ENCODE data around the gene AKAP1.

The AKAP1 gene

DNA sequence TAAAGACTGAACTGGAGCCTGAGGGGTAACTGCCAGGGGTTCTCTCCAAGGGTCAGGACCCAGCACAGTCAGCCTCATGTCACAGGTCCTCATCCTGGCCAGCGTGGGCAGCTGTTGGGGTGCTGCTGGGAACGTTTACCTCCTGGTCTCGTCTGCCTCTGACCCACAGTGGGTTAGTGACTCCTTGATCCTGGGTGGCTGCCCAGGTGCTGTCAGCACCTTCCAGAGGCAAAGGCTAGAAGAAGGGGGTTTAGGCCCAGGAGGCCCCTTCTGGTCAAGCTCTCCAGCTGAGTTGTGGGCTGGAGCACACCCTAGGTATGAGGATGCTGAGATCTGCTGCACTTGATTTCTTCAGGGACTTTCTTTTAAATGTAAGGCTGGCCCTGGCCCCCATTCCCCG lies 30.3 kb downstream of the AKAP1 start:
- no peak for DNase-seq (ENCODE audit: low read depth, low spot score)
- no peak overlapping the region for H3K4me3 ChIP-seq (ENCODE audit: low read length)

DNA sequence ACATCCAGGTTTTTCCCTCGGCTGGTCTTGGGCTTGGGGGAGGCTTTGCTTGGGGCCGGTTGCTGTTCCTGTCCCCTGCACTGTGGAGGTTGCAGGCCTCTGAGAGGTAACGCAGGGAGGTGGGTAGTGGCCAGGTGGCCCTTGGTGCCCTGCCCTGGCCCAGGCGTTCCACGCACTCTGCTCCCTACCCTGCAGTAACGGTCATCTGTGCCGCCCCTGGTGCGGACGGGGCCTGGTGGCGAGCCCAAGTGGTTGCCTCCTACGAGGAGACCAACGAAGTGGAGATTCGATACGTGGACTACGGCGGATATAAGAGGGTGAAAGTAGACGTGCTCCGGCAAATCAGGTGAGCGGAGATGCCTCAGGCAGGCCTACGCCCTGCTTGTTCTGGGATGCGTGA lies 30.9 kb downstream of the AKAP1 start:
- no peak overlapping the region for H3K4me3 ChIP-seq (ENCODE audit: low read length)
- no peak for DNase-seq (ENCODE audit: low read depth, low spot score)

DNA sequence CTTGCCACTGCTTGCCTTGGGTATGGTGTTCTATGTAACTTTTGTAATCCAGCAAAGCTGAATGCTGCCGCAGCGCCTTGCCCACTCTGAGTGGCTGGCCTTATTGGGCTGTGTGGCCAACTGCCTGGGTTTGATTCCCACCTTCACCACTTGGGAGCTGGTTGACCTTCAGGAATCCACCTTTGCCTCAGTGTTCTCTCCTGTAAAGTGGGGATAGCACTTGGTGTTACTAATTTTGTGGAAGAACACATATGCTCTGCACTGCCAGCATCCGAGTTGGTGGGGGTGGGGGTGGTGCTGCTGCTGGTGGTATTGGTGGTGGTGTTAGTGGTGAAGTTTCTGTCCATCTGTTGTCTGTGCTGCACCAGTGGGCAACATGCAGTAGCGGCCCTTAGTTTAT lies 32.8 kb downstream of the AKAP1 start:
- H3K4me3 ChIP-seq (ENCODE audit: low read length), result no peak overlapping the region
- DNase-seq (ENCODE audit: low read depth, low spot score), result no peak

DNA sequence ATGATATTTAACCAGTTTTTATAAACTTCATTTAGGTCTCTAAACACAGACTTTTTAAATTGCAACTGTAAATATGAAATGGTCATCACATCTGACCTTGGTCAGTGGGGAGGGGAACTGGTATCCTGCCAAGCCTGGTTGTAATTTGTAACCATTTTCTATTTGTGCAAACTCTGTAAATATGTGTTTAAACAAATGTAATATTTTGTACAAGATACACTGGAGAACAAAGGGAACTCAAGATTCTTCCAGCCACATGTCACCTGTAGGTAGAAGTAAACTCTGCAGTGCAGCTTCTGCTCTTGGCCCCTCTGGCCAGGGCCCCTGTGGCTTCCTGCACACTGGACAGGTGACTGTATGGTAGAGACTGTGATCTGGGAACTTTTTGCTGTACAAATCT lies 35.8 kb downstream of the AKAP1 start:
- DNase-seq (ENCODE audit: low read depth, low spot score), result no peak
- no peak overlapping the region for H3K4me3 ChIP-seq (ENCODE audit: low read length)

DNA sequence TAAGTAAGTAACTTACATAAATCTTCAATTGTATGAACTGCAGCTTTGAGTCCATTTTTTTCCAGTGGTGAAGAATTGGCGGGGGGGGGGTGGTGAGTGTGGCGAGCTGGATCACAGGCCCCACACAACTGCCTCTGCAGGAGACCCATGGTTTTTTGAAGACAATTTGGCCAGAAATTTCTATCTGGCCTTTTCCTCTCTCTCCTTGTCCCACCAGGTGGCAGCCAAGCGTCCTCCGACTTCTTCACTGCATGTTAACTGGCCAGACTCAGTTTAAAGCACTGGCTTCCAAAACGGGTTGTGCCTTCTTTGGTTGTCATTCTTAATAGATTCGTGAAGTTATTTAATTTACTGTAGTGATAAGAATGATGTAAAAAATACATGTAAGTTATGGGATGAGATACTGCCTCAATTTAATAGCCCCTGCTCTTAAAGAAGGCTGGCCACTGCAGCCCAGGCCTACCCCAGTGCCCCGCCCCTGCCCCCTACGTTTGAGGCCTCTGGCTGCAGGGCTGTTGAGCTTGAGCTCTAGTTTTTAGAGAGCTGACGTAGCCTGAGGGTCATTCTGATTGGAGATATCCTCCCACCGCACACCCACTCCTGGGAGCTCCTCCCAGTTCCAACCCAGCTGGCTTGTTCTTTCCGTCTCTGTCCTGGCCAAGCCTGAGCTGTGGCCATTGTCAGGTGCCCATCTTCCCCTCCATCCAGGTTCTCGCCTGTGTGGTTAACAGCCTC lies 36.4 kb downstream of the AKAP1 start:
- H3K4me3 ChIP-seq (ENCODE audit: low read length), result no peak overlapping the region
- no peak for DNase-seq (ENCODE audit: low read depth, low spot score)

DNA sequence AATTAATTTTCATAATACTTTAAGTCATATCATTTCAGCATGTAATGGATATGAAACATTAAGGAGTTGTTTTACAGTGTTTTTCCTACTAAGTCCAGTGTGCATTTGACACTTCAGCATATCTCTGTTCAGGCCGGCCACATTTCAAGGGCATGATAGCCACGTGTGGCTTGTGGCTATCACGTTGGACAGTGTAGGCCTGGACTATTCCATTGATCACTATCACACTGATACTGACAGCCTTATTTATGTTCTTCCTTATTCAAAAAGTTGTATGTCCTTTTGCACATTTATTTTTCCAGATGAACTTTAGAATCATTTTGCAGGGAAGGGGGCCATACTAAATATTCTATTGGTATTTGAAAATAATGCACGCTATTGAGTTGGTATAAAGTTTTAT lies 39.0 kb downstream of the AKAP1 start:
- DNase-seq (ENCODE audit: low read depth, low spot score), result no peak
- no peak overlapping the region for H3K4me3 ChIP-seq (ENCODE audit: low read length)

DNA sequence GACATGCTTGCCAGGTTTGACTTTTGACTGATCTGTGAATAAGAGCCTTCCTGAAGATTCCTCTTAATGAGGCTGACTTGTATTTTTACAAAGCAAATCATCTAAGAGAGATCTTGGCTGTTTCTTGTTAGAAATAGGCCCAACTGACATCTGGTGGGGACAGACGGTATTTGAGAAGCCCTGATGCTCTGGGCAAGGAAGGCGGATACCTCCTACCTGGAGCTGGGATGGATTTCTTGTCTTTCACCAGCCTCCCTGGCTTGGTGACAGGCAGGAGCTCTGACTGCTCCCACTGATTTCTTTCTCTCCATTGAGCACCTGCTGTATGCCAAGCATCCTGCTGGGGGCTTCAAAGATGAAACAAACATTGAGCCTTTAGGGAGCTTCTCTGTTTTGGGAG lies 40.4 kb downstream of the AKAP1 start:
- DNase-seq (ENCODE audit: low read depth, low spot score), result no peak
- no peak overlapping the region for H3K4me3 ChIP-seq (ENCODE audit: low read length)

DNA sequence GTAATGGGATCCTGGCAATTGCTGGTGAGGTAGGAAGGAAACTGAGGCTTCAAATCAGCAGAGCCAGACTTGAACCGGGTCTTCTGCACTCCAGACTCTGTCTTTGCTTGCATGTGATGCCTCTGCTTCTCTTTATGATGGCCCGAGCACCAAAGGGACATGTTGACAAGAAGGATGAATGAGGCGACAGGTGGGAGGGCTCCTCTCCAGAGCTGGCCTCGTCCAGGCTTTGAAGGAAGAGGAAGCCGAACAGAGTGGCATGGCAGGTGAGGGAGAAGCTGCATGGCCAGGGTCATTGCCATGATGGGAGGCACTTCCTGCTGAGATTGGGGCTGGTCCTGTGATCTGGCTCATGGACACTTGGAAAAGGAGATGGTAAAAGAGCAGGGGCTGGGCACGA lies 40.8 kb downstream of the AKAP1 start:
- no peak overlapping the region for H3K4me3 ChIP-seq (ENCODE audit: low read length)
- no peak for DNase-seq (ENCODE audit: low read depth, low spot score)

DNA sequence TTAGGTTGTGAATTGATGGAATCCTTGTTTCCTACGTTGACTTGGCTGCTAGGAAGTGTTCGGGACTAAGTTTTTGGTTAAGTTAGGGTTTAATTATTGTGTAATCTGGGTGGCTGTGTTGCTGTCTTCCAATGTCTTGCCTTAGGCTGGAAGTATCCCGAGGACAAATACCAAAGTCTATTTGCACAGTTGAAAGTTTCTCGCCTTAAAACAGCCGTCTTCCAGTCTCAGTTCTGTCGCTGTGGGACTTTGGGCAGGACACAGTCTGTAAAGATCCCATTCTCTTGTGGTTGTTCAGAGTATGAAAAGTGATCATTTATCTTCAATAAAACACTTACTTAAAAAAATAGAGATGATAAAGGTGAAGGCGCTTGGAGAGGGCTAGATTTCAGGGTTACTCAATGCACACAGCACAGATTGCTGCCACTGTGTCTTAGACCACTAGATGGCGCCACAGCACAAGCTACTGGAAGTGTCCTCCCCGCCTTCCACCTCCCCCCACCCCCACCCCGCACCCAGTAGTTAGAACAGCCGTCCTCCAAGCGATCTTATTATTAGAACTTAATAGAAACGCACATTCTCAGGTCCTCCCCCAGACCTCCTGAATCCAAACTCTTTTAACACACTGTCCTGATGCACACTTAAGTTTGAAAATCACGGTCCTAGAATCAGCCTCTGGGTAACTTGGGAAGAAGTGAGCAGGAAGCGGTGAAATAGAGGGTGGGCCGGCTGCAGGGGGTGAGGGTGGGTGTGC lies 45.8 kb downstream of the AKAP1 start:
- peak overlapping the region; percentile 25 for H3K4me3 ChIP-seq (ENCODE audit: low read length)
- peak; percentile 70 for DNase-seq (ENCODE audit: low read depth, low spot score)

DNA sequence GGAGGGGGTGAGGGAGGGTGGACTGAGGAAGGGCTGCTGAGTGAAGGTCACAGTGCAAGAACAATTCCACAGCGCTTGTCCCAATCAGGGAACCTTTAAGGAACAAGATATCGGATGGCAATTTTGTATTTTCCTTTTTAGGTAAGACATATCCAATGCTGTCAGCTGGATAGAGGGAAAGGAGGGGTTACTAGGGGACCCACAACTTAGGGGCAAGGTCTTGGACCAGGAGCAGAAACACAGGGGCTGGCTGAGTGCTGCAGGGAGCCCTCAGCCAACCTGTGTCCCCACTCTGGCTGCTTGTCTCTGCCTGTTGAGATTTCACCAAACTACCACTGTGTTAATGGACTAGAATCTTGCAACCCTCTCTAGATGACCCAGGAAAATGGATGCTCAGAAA lies 47.6 kb downstream of the AKAP1 start:
- no peak for DNase-seq (ENCODE audit: low read depth, low spot score)
- no peak overlapping the region for H3K4me3 ChIP-seq (ENCODE audit: low read length)

DNA sequence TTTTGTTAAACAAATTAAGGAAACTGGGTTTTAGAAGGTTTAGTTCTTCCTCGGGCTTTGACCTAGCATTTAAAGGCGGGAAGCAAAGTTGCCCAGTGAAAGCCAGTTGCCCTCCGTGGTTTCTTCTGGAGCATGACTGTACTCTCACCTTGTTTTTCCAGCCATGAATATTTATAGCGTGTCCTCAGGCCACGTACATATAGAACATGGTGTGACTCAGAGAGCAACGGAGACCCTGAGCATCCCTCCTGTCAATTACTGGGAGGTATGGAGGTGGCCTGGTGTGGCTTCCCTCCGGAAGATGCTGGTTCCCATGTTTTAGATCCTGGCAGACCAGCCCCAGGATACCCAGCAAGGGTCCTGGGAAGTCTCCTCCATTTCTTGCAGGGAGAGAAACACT lies 48.4 kb downstream of the AKAP1 start:
- no peak overlapping the region for H3K4me3 ChIP-seq (ENCODE audit: low read length)
- no peak for DNase-seq (ENCODE audit: low read depth, low spot score)

DNA sequence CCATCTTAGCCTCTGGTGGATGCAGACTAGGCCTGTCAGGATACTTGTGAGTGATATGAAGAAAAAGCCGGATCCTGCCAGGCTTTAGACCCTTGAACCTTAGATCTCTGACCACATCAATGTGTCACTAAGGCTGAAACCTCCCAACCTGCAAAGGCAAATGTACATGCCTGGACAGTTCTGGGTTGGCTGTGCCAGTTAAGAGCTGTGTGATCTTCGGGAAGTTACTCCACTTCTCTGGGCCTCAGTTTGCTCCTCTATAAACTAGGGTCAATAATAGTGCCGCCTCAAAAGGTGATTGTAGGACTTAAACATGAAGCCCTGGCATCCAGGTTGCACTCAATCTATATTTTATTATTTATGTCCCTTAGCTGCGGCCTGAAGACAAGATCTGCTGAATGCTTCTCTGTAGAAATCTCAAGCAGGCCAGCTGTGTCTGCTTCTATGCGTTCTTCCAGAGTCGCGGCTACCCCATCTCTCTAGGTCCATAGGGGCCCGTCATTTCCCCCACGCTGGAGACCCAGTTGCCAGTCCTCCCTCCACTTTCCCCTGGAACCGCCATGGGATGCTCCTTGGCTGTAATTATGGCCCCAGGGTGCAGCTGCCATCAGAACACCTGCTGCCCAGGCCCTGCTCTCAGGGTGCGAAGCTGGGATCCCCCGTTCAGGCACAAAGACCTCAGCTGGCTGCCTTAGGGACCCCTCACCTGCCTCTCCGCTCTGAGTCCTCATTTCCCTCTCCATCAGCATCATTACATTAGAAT lies 50.2 kb downstream of the AKAP1 start:
- no peak overlapping the region for H3K4me3 ChIP-seq (ENCODE audit: low read length)
- DNase-seq (ENCODE audit: low read depth, low spot score), result no peak

DNA sequence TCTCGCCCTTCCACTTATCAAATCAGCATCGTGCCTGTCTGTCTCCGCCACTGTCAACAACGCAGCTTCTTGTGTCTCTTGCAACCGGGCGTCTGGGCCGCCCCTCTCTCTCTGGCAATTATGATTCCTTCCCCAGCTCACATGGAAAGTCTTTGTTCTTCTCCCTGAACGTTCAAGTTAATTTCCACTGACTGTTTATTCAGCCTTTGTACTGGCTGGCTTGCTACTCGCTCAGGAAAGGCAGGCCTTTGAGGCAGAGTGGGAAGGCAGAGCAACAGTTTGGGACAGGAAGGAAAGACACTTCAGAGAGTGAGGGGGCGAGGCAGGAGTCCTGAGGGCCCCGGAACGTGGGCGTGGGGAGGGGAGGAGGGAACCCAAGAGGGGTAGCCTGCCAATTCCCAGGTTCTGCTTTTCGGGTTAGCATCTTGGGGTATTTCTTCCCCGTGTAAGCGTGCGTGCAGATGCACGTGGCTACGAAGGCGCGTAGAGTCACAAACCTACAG lies 50.8 kb downstream of the AKAP1 start:
- no peak overlapping the region for H3K4me3 ChIP-seq (ENCODE audit: low read length)
- no peak for DNase-seq (ENCODE audit: low read depth, low spot score)

DNA sequence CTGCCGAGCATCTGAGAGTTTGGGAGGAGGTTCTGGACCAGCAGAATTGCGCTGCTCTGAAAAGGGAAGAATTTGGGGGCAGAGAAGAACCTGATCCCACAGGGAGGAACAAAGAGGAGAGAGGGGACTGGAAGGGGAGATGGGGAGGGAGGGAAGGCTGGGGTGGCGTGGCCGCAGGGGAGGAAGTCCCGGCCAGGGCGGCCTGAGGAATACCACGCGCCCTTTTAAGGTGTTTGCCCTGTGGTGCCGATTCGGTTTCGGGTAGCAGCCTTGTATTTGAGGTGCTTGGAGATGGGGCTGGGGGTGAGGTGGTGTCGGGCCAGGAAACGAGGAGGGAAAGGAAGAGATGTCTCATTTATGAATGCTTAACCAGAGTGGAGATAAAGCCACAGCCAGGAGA lies 51.3 kb downstream of the AKAP1 start:
- no peak for DNase-seq (ENCODE audit: low read depth, low spot score)
- no peak overlapping the region for H3K4me3 ChIP-seq (ENCODE audit: low read length)

DNA sequence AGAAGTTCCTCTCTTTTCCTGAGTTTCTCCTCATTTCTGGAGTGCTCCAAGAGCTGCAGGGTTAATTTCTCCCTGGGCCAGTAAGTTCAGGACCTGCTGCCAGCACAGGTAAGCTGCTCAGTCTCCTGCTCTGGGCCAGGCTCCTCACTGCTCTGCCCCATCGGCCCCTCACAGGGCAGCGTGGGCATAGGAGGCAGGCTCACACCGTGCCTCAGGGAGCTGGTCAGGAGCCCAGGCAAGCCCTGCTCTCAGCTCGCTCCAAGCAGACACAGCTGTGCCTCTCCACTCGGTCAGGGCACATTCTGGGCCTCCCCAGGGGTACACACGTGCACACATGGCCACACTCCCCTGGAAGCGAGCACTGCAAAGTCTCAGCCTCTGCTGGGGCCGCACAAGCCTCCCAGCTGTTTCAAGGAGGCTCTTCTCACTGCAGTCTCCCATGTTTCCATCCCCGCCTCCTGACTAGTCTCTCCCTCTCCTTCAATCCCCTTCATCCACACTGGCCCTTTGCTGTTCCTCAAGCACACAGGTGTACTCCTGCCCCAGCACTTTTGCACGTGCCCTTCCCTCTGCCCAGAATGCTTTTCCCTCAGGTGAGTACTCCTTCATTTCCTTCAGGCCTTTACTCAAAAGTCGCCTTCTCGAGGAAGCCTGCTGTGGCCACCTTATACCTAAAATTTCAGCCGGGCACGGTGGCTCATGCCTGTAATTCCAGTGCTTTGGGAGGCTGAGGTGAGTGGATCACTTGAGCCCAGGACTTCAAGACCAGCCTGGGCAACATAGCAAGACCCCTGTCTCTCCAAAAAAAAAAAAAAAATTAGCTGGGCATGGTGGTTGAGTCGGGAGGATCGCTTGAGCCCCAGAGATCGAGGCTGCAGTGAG lies 53.2 kb downstream of the AKAP1 start:
- no peak for DNase-seq (ENCODE audit: low read depth, low spot score)
- H3K4me3 ChIP-seq (ENCODE audit: low read length), result no peak overlapping the region

DNA sequence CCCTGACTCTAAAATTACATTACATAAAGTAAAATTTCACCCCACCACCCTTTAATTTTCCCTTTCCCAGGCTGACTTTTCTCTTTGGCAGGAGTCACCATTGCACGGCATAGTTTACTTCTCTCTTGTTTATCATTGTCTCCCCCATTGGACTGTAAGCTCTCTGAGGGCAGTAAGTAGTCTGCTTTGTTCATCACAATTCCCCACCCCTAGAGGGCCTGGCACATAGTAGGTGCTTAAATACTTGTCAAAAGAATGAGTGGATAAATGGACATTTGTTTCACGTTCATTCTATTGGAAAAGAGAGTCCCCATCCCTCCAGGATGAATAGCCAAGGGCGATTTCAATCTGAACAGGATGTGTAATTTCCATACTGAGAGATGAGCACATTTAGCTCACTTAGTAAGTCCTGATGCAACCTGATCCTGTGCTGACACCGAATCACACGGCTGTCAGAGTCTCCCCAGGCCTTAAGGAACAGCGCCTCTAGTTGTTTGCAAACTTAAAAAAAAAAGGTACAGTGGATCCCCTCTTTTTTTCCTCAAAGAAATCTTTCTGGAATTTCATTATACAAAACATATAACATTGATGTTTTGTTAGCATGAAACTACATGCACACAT lies 54.0 kb downstream of the AKAP1 start:
- no peak overlapping the region for H3K4me3 ChIP-seq (ENCODE audit: low read length)
- DNase-seq (ENCODE audit: low read depth, low spot score), result no peak

DNA sequence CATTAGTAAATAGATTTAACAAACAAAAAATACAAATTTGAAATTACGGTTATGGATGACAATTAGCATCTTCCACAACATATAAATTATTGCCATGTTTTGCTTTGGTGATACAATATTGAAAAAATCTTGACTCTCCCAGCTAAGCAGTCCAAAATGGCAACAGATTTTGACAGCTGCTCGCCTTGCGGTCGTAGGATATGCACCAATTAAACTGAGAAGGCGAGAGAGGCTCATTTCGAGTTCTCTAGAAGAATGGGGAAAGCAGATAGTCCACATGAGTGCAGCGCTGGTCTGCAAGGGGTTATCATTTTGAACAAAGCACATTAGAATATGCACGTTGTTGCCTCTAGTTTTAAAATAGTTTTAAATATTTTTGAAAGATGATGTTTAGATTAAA lies 55.3 kb downstream of the AKAP1 start:
- no peak overlapping the region for H3K4me3 ChIP-seq (ENCODE audit: low read length)
- no peak for DNase-seq (ENCODE audit: low read depth, low spot score)

DNA sequence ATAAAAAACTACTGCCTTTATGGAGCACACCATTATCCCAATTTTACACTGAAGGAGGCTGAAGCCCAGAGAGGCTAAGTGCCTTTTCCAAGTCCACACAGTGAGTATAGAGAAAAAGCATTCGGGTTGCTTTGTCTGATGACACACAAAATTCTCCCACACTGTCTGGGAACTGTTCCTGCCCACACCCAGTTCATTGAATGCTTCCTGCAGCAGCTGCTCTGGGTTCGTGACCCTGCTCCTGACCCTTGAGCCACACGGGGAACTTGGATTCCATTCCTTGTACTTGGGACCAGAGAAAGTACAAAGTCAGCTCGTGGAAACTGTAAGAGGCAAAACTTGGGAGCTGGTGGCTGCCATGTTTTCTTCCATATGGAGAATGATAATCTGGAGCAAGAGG lies 57.9 kb downstream of the AKAP1 start:
- H3K4me3 ChIP-seq (ENCODE audit: low read length), result no peak overlapping the region
- DNase-seq (ENCODE audit: low read depth, low spot score), result no peak

DNA sequence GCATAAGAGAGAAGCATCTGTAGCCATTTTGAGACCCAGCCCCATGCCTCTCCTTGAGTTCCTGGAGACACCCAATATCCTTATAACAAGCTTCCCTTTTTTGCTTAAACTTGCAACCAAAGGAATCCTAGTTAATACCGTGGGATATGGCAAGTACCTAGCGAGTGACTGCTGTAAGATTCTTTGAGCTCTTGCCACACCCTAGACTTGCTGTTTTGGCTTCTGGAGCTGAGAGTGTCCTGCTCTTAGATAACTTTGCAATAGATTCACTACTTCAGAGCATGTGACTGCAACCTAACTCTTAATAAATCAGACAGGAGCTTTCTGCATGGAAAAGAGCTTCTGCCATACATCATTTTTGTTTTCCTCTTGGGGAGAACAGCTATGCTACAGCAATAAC lies 58.3 kb downstream of the AKAP1 start:
- DNase-seq (ENCODE audit: low read depth, low spot score), result no peak
- no peak overlapping the region for H3K4me3 ChIP-seq (ENCODE audit: low read length)
